Neural cell (in vitro differentiated cells): ENCODE data around the gene MAML2. TPM values are rescaled to one million over a fixed set of nuclear protein-coding genes. Genes with fewer than 3 reads are reported as not detected.

ENCODE experiments used
- H2AFZ ChIP-seq: fragments of 200-600, 300-800 bp; sonication (generic), shearing (Covaris generic); 2 replicates; pipeline ENCODE4 v1.6.0; 2014; ENCODE audit warnings: low read depth, mild to moderate bottlenecking, antibody characterized with exemption, low read length, moderate library complexity
- H3F3A ChIP-seq: fragments of 200-600 bp; shearing (Covaris generic); 2 replicates; pipeline ENCODE4 v1.6.1; 2016; ENCODE audit warnings: mild to moderate bottlenecking, moderate library complexity, mixed read lengths, antibody characterized with exemption, low read length; ENCODE audit not compliant: insufficient read depth, poor library complexity, severe bottlenecking
- H3K27ac ChIP-seq: fragments of 200-600, 300-800 bp; sonication (generic), shearing (Covaris generic); 2 replicates; pipeline ENCODE4 v1.5.1; 2014; ENCODE audit warnings: mild to moderate bottlenecking, low read length, moderate library complexity
- H3K27me3 ChIP-seq: fragments of 300-800, 200-600 bp; sonication (generic), shearing (Covaris generic); 2 replicates; pipeline ENCODE4 v1.6.0; 2014; ENCODE audit warnings: mild to moderate bottlenecking, low read depth, low read length, moderate library complexity; ENCODE audit not compliant: insufficient read depth
- H3K36me3 ChIP-seq: fragments of 300-800, 200-600 bp; sonication (generic), shearing (Covaris generic); 2 replicates; pipeline ENCODE4 v1.5.1; 2014; ENCODE audit warnings: mild to moderate bottlenecking, antibody characterized with exemption, low read length, moderate library complexity; ENCODE audit not compliant: insufficient read depth
- H3K4me2 ChIP-seq: fragments of 300-800, 200-600 bp; sonication (generic), shearing (Covaris generic); 2 replicates; pipeline ENCODE4 v1.6.0; 2014; ENCODE audit warnings: mild to moderate bottlenecking, low read length
- H3K4me3 ChIP-seq: fragments of 300-800, 200-600 bp; sonication (generic), shearing (Covaris generic); 2 replicates; pipeline ENCODE4 v1.5.1; 2014; ENCODE audit warnings: mild to moderate bottlenecking, low read length, moderate library complexity
- H3K79me2 ChIP-seq: fragments of 200-600 bp; shearing (Covaris generic); replicated peaks from 2 replicates; pipeline ENCODE4 v1.6.0; 2014; ENCODE audit warnings: mild to moderate bottlenecking, low read length, moderate library complexity; ENCODE audit not compliant: insufficient read depth
- H3K9ac ChIP-seq: fragments of 300-800, 200-600 bp; sonication (generic), shearing (Covaris generic); 2 replicates; pipeline ENCODE4 v1.6.1; 2016; ENCODE audit warnings: mild to moderate bottlenecking, low read length, mixed read lengths
- H3K9me2 ChIP-seq: fragments of 200-600 bp; shearing (Covaris generic); 2 replicates; pipeline ENCODE4 v1.6.1; 2016; ENCODE audit warnings: mild to moderate bottlenecking, low read length, mixed read lengths; ENCODE audit not compliant: insufficient read depth
- H3K9me3 ChIP-seq: fragments of 200-600, 300-800 bp; sonication (generic), shearing (Covaris generic); 2 replicates; pipeline ENCODE4 v1.6.1; 2016; ENCODE audit warnings: mild to moderate bottlenecking, mixed run types, low read length, moderate library complexity, mixed read lengths
- H4K20me1 ChIP-seq: fragments of 200-600 bp; shearing (Covaris generic); 2 replicates; pipeline ENCODE4 v1.6.1; 2016; ENCODE audit warnings: mild to moderate bottlenecking, mixed run types; ENCODE audit not compliant: insufficient read depth
- EP300 ChIP-seq: fragments of 450-650 bp; conservative IDR thresholded peaks from 2 replicates; pipeline ENCODE4 v1.6.1; 2014; ENCODE audit warnings: antibody characterized with exemption, mild to moderate bottlenecking, moderate library complexity; ENCODE audit not compliant: poor library complexity, severe bottlenecking
- EZH2 ChIP-seq: fragments of 200-600, 300-800 bp; shearing (Covaris generic), sonication (generic); IDR thresholded peaks from 2 replicates; pipeline ENCODE4 v1.6.1; 2014; ENCODE audit warnings: antibody characterized with exemption, low read length, borderline replicate concordance, mild to moderate bottlenecking; ENCODE audit not compliant: insufficient read depth, poor library complexity, severe bottlenecking
- MXI1 ChIP-seq: fragments of 450-650 bp; conservative IDR thresholded peaks from 2 replicates; pipeline ENCODE4 v1.6.1; 2014; ENCODE audit warnings: antibody characterized with exemption, mild to moderate bottlenecking; ENCODE audit not compliant: poor library complexity, severe bottlenecking
- POLR2AphosphoS5 ChIP-seq: IDR thresholded peaks from 2 replicates; pipeline ENCODE4 v1.6.1; 2012
- RAD21 ChIP-seq: fragments of 450-650 bp; conservative IDR thresholded peaks from 2 replicates; pipeline ENCODE4 v1.6.1; 2014; ENCODE audit warnings: antibody characterized with exemption, mild to moderate bottlenecking, moderate library complexity
- SMC3 ChIP-seq: fragments of 450-650 bp; conservative IDR thresholded peaks from 2 replicates; pipeline ENCODE4 v1.6.1; 2014; ENCODE audit warnings: antibody characterized with exemption, mild to moderate bottlenecking, moderate library complexity; ENCODE audit not compliant: poor library complexity
- TAF1 ChIP-seq: IDR thresholded peaks from 2 replicates; pipeline ENCODE4 v1.6.1; 2012; ENCODE audit warnings: low read depth
- polyA plus RNA-seq: library from polyadenylated mRNA; depleted of rRNA; stranded (reverse); fragments of >200 nt; gene quantifications from 2 replicates; pipeline ENCODE4 v1.2.3, GENCODE V29; 2014
- TF ChIP-seq, protein P1 (sequence below): fragments of 450-650 bp; IDR thresholded peaks from 2 replicates; pipeline ENCODE4 v1.5.1; 2014; ENCODE audit warnings: antibody characterized with exemption, mild to moderate bottlenecking, moderate library complexity; ENCODE audit not compliant: poor library complexity, severe bottlenecking
- TF ChIP-seq, protein P2 (sequence below): IDR thresholded peaks from 2 replicates; pipeline ENCODE4 v1.6.1; 2012; ENCODE audit warnings: borderline replicate concordance

The MAML2 gene
- polyA plus RNA-seq, 1 donor from 2014 or later, result 3.6 TPM

DNA sequence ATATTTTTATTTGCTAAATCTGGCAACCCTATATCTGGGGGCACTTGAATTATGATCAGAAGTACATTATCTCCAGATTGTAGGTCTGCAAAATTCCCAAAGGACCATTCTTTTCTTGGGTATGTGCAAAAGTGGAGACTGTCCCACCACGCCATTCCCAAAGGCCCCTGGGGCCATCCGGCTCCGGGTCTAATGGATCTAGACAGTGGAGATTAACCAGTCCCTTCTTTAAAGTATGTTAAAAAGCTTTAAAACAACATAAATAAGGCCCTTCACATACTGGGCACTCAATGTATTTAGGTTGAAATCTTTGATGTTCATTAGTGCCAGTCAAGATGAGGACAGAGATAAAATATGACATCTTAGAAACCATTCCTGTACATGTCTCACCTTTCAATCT is 124.1 kb downstream of the MAML2 start:
- Histone ChIP-seq H3K9ac (no peak overlapping the region), H3K79me2 (no peaks in the 10 kb centered on the region), H3F3A (no peaks in the 10 kb centered on the region), H4K20me1 (no peaks in the 10 kb centered on the region), H3K4me2 (no peak overlapping the region), H3K36me3 (no peaks in the 10 kb centered on the region), H3K4me3 (no peak overlapping the region), H3K9me3 (no peaks in the 10 kb centered on the region), H3K27me3 (no peaks in the 10 kb centered on the region), H2AFZ (no peak overlapping the region), H3K9me2 (no peaks in the 10 kb centered on the region), H3K27ac (no peak overlapping the region)
- TF ChIP-seq POLR2AphosphoS5 (no peak), TAF1 (no peak), EZH2 (no peak), RAD21 (no peak), EP300 (no peak), SMC3 (no peak), MXI1 (no peak)
- TF ChIP-seq, protein P1, sequence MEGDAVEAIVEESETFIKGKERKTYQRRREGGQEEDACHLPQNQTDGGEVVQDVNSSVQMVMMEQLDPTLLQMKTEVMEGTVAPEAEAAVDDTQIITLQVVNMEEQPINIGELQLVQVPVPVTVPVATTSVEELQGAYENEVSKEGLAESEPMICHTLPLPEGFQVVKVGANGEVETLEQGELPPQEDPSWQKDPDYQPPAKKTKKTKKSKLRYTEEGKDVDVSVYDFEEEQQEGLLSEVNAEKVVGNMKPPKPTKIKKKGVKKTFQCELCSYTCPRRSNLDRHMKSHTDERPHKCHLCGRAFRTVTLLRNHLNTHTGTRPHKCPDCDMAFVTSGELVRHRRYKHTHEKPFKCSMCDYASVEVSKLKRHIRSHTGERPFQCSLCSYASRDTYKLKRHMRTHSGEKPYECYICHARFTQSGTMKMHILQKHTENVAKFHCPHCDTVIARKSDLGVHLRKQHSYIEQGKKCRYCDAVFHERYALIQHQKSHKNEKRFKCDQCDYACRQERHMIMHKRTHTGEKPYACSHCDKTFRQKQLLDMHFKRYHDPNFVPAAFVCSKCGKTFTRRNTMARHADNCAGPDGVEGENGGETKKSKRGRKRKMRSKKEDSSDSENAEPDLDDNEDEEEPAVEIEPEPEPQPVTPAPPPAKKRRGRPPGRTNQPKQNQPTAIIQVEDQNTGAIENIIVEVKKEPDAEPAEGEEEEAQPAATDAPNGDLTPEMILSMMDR, result no peak
- TF ChIP-seq, protein P2, sequence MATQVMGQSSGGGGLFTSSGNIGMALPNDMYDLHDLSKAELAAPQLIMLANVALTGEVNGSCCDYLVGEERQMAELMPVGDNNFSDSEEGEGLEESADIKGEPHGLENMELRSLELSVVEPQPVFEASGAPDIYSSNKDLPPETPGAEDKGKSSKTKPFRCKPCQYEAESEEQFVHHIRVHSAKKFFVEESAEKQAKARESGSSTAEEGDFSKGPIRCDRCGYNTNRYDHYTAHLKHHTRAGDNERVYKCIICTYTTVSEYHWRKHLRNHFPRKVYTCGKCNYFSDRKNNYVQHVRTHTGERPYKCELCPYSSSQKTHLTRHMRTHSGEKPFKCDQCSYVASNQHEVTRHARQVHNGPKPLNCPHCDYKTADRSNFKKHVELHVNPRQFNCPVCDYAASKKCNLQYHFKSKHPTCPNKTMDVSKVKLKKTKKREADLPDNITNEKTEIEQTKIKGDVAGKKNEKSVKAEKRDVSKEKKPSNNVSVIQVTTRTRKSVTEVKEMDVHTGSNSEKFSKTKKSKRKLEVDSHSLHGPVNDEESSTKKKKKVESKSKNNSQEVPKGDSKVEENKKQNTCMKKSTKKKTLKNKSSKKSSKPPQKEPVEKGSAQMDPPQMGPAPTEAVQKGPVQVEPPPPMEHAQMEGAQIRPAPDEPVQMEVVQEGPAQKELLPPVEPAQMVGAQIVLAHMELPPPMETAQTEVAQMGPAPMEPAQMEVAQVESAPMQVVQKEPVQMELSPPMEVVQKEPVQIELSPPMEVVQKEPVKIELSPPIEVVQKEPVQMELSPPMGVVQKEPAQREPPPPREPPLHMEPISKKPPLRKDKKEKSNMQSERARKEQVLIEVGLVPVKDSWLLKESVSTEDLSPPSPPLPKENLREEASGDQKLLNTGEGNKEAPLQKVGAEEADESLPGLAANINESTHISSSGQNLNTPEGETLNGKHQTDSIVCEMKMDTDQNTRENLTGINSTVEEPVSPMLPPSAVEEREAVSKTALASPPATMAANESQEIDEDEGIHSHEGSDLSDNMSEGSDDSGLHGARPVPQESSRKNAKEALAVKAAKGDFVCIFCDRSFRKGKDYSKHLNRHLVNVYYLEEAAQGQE, result no peak

DNA sequence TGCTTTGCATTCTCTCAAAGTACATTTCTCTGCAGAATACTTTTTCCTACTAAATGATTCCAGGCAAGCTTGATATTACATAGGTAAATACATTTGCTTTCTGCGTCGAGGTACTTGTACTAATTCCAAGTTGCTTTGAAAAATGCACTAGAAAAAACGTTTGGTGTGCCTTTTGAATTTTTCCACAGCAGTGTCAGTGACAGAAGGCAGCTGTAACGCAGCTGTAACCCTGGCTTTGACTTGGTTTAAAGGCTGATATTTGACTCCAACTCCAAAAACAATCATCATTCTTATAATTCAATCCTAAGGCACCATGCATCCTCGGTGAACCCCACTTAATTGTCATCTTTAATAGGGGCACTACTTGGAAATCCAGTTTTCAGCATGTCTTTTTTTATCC is 125.0 kb downstream of the MAML2 start:
- no peak overlapping the region for H2AFZ ChIP-seq
- H3K9ac ChIP-seq, result no peak overlapping the region
- no peak overlapping the region for H3K4me2 ChIP-seq
- H3K9me2 ChIP-seq, result no peaks in the 10 kb centered on the region
- no peaks in the 10 kb centered on the region for H4K20me1 ChIP-seq
- H3K79me2 ChIP-seq, result no peaks in the 10 kb centered on the region
- H3K4me3 ChIP-seq, result no peak overlapping the region
- no peak overlapping the region for H3K27ac ChIP-seq
- no peaks in the 10 kb centered on the region for H3K9me3 ChIP-seq
- TF ChIP-seq POLR2AphosphoS5, result no peak
- TF ChIP-seq, protein P1, result no peak
- TF ChIP-seq TAF1, result no peak
- no peak for TF ChIP-seq EP300
- TF ChIP-seq RAD21, result no peak
- no peak for TF ChIP-seq EZH2
- TF ChIP-seq, protein P2, result no peak
- TF ChIP-seq MXI1, result no peak
- TF ChIP-seq SMC3, result no peak
- no peaks in the 10 kb centered on the region for H3F3A ChIP-seq
- no peaks in the 10 kb centered on the region for H3K36me3 ChIP-seq
- H3K27me3 ChIP-seq, result no peaks in the 10 kb centered on the region
